ENCODE data around the gene SLC6A6. TPM values are rescaled to one million over a fixed set of nuclear protein-coding genes. Genes with fewer than 3 reads are reported as not detected.

SLC6A6 gene
- polyA plus RNA-seq, 1 donor (not counting 4 experiments of a cell fraction or from before 2014, with no cell fraction given) = 8.3 TPM

DNA sequence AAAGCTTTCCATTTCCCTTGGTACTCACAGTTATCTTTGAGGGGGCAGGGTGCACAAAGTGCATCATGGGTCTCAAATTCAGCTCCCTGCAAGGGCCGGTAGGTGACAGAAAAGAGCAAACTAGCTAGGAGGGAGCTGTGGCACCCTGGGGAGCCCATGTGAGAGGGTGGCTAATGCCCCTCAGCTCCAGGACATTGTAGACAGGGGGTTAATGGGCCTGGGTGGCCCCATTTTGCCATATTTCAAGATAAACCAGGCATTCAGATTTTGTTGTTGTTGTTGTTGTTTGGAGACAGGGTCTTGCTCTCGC, 3.7 kb upstream of the SLC6A6 start:
- Histone ChIP-seq H4K20me1 (ENCODE audit: control insufficient read depth, extremely low read depth, insufficient read depth, low read length) (no peaks in the 10 kb centered on the region), H2AFZ (ENCODE audit: control insufficient read depth, low read length) (no peak overlapping the region), H3K27me3 (ENCODE audit: control insufficient read depth, extremely low read depth, insufficient read depth, low read length) (no peaks in the 10 kb centered on the region), H3K36me3 (ENCODE audit: control insufficient read depth in 2 of 2, extremely low read depth in 1 of 2, insufficient read depth in 2 of 2, low read length in 2 of 2) (no peaks in the 10 kb centered on the region), H3K9ac (ENCODE audit: control insufficient read depth, extremely low read depth, insufficient read depth, low read length) (no peak overlapping the region), H3K27ac (ENCODE audit: control insufficient read depth, insufficient read depth, low read length) (no peak overlapping the region), H3K4me1 (ENCODE audit: control insufficient read depth, extremely low read depth, insufficient read depth, low read length) (peaks cover 12% of the 10 kb centered on the region), H3K79me2 (ENCODE audit: control insufficient read depth, insufficient read depth, low read length) (peaks cover 9% of the 10 kb centered on the region), H3K9me1 (ENCODE audit: control insufficient read depth, extremely low read depth, insufficient read depth, low read length) (no peaks in the 10 kb centered on the region), H3K4me2 (ENCODE audit: control insufficient read depth, extremely low read depth, insufficient read depth, low read depth, low read length) (no peak overlapping the region), H3K9me3 (ENCODE audit: control insufficient read depth, low read depth, low read length) (no peaks in the 10 kb centered on the region), H3K4me3 (ENCODE audit: control insufficient read depth in 2 of 3, extremely low read depth in 1 of 3, insufficient read depth in 2 of 3, low read depth in 1 of 3, low read length in 3 of 3) (no peak overlapping the region)
- DNase-seq (ENCODE audit: low read depth, low spot score) (no peak), FAIRE-seq (no peak)
- dilution Hi-C loops (cut with MboI; ENCODE audit: extremely low pct_ligation_motif_present, low sequenced_read_pairs) = no loop called here
- TF ChIP-seq, protein P1, sequence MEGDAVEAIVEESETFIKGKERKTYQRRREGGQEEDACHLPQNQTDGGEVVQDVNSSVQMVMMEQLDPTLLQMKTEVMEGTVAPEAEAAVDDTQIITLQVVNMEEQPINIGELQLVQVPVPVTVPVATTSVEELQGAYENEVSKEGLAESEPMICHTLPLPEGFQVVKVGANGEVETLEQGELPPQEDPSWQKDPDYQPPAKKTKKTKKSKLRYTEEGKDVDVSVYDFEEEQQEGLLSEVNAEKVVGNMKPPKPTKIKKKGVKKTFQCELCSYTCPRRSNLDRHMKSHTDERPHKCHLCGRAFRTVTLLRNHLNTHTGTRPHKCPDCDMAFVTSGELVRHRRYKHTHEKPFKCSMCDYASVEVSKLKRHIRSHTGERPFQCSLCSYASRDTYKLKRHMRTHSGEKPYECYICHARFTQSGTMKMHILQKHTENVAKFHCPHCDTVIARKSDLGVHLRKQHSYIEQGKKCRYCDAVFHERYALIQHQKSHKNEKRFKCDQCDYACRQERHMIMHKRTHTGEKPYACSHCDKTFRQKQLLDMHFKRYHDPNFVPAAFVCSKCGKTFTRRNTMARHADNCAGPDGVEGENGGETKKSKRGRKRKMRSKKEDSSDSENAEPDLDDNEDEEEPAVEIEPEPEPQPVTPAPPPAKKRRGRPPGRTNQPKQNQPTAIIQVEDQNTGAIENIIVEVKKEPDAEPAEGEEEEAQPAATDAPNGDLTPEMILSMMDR (optimal IDR thresholded peaks at IDR 0.05 in 1 of 3, IDR thresholded peaks at IDR 0.05 in 1 of 3, conservative IDR thresholded peaks at IDR 0.05 in 1 of 3; ENCODE audit: extremely low read depth in 1 of 3, insufficient read depth in 2 of 3, low read length in 3 of 3) = no peak
- TF ChIP-seq EZH2 (IDR thresholded peaks at IDR 0.05; ENCODE audit: low read length) = no peak

DNA sequence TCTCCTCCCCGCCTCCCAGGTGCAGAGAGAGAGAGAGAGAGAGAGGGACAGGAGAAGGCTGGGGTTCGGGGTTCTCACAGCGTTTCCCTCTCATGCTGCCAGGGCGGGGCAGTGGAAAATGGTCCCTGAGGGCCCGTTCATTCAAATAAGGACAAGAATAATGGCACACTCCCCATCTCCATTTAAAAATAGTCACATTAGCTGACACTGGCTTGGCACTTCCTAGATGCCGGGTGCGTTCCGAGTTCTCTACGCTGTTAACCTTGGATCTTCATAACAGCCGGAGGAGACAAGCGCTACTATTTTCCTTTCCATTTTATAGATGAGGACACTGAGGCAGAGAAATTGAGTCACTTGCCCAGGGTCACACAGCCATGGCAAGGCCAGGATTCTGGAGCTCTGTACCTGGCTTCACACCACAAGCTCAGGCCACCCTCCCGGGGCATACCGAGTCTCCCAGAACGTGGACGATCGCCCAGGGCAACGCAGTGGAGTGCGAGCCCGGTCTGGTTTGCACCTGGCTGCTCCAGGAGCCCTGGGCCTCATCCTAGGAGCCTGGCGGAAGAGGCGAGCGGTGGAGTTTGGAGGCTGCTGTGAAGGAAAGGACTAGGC, 608 bp upstream of the SLC6A6 start:
- dilution Hi-C loops (cut with MboI; ENCODE audit: extremely low pct_ligation_motif_present, low sequenced_read_pairs) = no loop called here
- peak overlapping the region; percentile 1 for H3K27ac ChIP-seq (ENCODE audit: control insufficient read depth, insufficient read depth, low read length)

More for the DNA sequence above, 608 bp upstream of the SLC6A6 start:
- Histone ChIP-seq H3K4me2 (ENCODE audit: control insufficient read depth, extremely low read depth, insufficient read depth, low read depth, low read length) (peak overlapping the region; percentile 67), H3K27me3 (ENCODE audit: control insufficient read depth, extremely low read depth, insufficient read depth, low read length) (no peaks in the 10 kb centered on the region), H3K9me3 (ENCODE audit: control insufficient read depth, low read depth, low read length) (no peaks in the 10 kb centered on the region), H3K36me3 (ENCODE audit: control insufficient read depth in 2 of 2, extremely low read depth in 1 of 2, insufficient read depth in 2 of 2, low read length in 2 of 2) (peaks cover 0 to 3% of the 10 kb centered on the region in 2 experiments), H3K9ac (ENCODE audit: control insufficient read depth, extremely low read depth, insufficient read depth, low read length) (peak overlapping the region; percentile 56), H4K20me1 (ENCODE audit: control insufficient read depth, extremely low read depth, insufficient read depth, low read length) (peaks cover 4% of the 10 kb centered on the region), H3K9me1 (ENCODE audit: control insufficient read depth, extremely low read depth, insufficient read depth, low read length) (no peaks in the 10 kb centered on the region), H2AFZ (ENCODE audit: control insufficient read depth, low read length) (peak overlapping the region; percentile 79), H3K4me1 (ENCODE audit: control insufficient read depth, extremely low read depth, insufficient read depth, low read length) (peaks cover 38% of the 10 kb centered on the region), H3K79me2 (ENCODE audit: control insufficient read depth, insufficient read depth, low read length) (peaks cover 38% of the 10 kb centered on the region), H3K4me3 (ENCODE audit: control insufficient read depth in 2 of 3, extremely low read depth in 1 of 3, insufficient read depth in 2 of 3, low read depth in 1 of 3, low read length in 3 of 3) (peak overlapping the region; percentile 37 to 60 (median 41))
- DNase-seq (ENCODE audit: low read depth, low spot score) = no peak
- TF ChIP-seq EZH2 (IDR thresholded peaks at IDR 0.05; ENCODE audit: low read length) = no peak
- TF ChIP-seq, protein P1 (optimal IDR thresholded peaks at IDR 0.05 in 1 of 3, IDR thresholded peaks at IDR 0.05 in 1 of 3, conservative IDR thresholded peaks at IDR 0.05 in 1 of 3; ENCODE audit: extremely low read depth in 1 of 3, insufficient read depth in 2 of 3, low read length in 3 of 3) = no peak
- no peak for FAIRE-seq
